B cell (primary cell): ENCODE data around the gene HMCN1. TPM values are rescaled to one million over a fixed set of nuclear protein-coding genes. Genes with fewer than 3 reads are reported as not detected.

Source experiments
- ATAC-seq: fragments of 200-7000 bp; cut with Tn5 transposase; one replicate; pipeline ENCODE4 v1.10.0; 2021; ENCODE audit warnings: low read depth, mild to moderate bottlenecking, moderate number of reproducible peaks, moderate library complexity
- CTCF ChIA-PET: fragments of 350-600 bp; sonication (Branson Sonifier 250); formaldehyde crosslinking; loops from one replicate; lab custom pipeline; 2021; ENCODE audit warnings: antibody characterized with exemption, inconsistent platforms; lab: Charles Lee
- POLR2A ChIA-PET: fragments of 350-600 bp; sonication (Branson Sonifier 250); formaldehyde crosslinking; loops from one replicate; lab custom pipeline; 2021; ENCODE audit warnings: antibody characterized with exemption; lab: Charles Lee
- DNase-seq: peaks from one replicate; pipeline ENCODE4 v3.0.0; 2013
- H2AFZ ChIP-seq: 2 replicates; pipeline ENCODE4 v1.6.1; 2012; ENCODE audit warnings: mild to moderate bottlenecking, low read depth, low read length; ENCODE audit not compliant: insufficient read depth, poor library complexity, severe bottlenecking
- H3K27ac ChIP-seq, 2 donors: 1 replicate in 1 of 2; 2 replicates in 1 of 2; pipeline ENCODE4 v1.5.1; 2012 to 2013; ENCODE audit warnings: low read length in 2 of 2, mild to moderate bottlenecking in 2 of 2, moderate library complexity in 1 of 2
- H3K27me3 ChIP-seq, 4 experiments: fragments of 200-600 bp in 1 of 4; sonication (generic) in 1 of 4; replicated peaks in 1 of 4; 1 replicate in 2 of 4; 2 replicates in 2 of 4; pipeline versions ENCODE4 v1.6.1 to v1.7.0; 2013 to 2016; ENCODE audit warnings: low read length in 3 of 4, mild to moderate bottlenecking in 2 of 4, mixed read lengths in 1 of 4, moderate library complexity in 1 of 4; ENCODE audit not compliant: insufficient read depth in 4 of 4, control insufficient read depth in 3 of 4; ENCODE audit errors: control extremely low read depth in 1 of 4
- H3K36me3 ChIP-seq, 2 experiments: replicated peaks in 1 of 2; 1 replicate in 1 of 2; 2 replicates in 1 of 2; pipeline versions ENCODE4 v1.6.1 to v1.7.1; 2013; ENCODE audit warnings: low read length in 1 of 2; ENCODE audit not compliant: insufficient read depth in 2 of 2, control insufficient read depth in 1 of 2; ENCODE audit errors: control extremely low read depth in 1 of 2, extremely low read depth in 1 of 2
- H3K4me1 ChIP-seq, 2 donors: fragments of 200-600 bp in 1 of 2; sonication (generic) in 1 of 2; 1 replicate in 1 of 2; 2 replicates in 1 of 2; pipeline versions ENCODE4 v1.5.1 to v1.6.1; 2013 to 2017; ENCODE audit warnings: low read length in 2 of 2; ENCODE audit not compliant: control insufficient read depth in 2 of 2, insufficient read depth in 2 of 2
- H3K4me2 ChIP-seq: replicated peaks from 2 replicates; pipeline ENCODE3; 2012; ENCODE audit warnings: mild to moderate bottlenecking, low read depth, low read length; ENCODE audit not compliant: poor library complexity, severe bottlenecking
- H3K4me3 ChIP-seq, 5 experiments: fragments of 200-600 bp in 1 of 5; sonication (generic) in 1 of 5; 1 replicate in 3 of 5; 2 replicates in 2 of 5; pipeline versions ENCODE4 v1.5.1 to v1.7.0; 2011 to 2016; ENCODE audit warnings: low read length in 4 of 5, mild to moderate bottlenecking in 4 of 5, low read depth in 2 of 5, control low read depth in 1 of 5, moderate library complexity in 1 of 5; ENCODE audit not compliant: insufficient read depth in 1 of 5; ENCODE audit errors: control extremely low read depth in 1 of 5, extremely low read depth in 1 of 5
- H3K79me2 ChIP-seq: fragments of 200-600 bp; sonication (generic); one replicate; pipeline ENCODE4 v1.6.0; 2016; ENCODE audit warnings: low read length; ENCODE audit not compliant: control insufficient read depth, insufficient read depth
- H3K9ac ChIP-seq: fragments of 200-600 bp; sonication (generic); 2 replicates; pipeline ENCODE4 v1.6.1; 2017; ENCODE audit warnings: mild to moderate bottlenecking, low read length, moderate library complexity
- H3K9me3 ChIP-seq, 3 donors: one replicate each; pipeline versions ENCODE4 v1.6.1 to v1.7.1; 2013; ENCODE audit warnings: low read length in 2 of 3; ENCODE audit not compliant: control insufficient read depth in 2 of 3, insufficient read depth in 1 of 3; ENCODE audit errors: control extremely low read depth in 1 of 3
- H4K20me1 ChIP-seq: 2 replicates; pipeline ENCODE4 v1.6.0; 2012; ENCODE audit warnings: mild to moderate bottlenecking, low read length; ENCODE audit not compliant: insufficient read depth, control insufficient read depth, poor library complexity, severe bottlenecking
- H3K27ac Mint-ChIP-seq: one replicate; pipeline ENCODE4 v1.8.0; 2021; ENCODE audit warnings: mixed read lengths
- H3K27me3 Mint-ChIP-seq: one replicate; pipeline ENCODE4 v1.8.0; 2021; ENCODE audit warnings: mixed read lengths
- H3K4me1 Mint-ChIP-seq: one replicate; pipeline ENCODE4 v1.8.0; 2021; ENCODE audit warnings: mixed read lengths
- H3K4me3 Mint-ChIP-seq: one replicate; pipeline ENCODE4 v1.8.0; 2021; ENCODE audit warnings: mixed read lengths
- H3K9me3 Mint-ChIP-seq: one replicate; pipeline ENCODE4 v1.8.0; 2022; ENCODE audit warnings: mixed read lengths; ENCODE audit not compliant: insufficient read depth
- EZH2 ChIP-seq: IDR thresholded peaks from 2 replicates; pipeline ENCODE4 v1.6.1; 2012; ENCODE audit warnings: borderline replicate concordance, low read depth, mild to moderate bottlenecking, moderate library complexity, low read length; ENCODE audit not compliant: insufficient read depth, poor library complexity, severe bottlenecking
- WGBS: methylation state at CpG from one replicate; pipeline ENCODE4 v1.1.5; 2013; ENCODE audit warnings: missing lambda C conversion rate; ENCODE audit not compliant: insufficient coverage; 5-methylcytosine and 5-hydroxymethylcytosine counted together
- intact Hi-C: fragments of 100-400 bp; cut with micrococcal nuclease; formaldehyde crosslinking; loops from one replicate; pipeline ENCODE4 v1.10.0; 2022
- polyA plus RNA-seq: library from polyadenylated mRNA; depleted of rRNA; stranded (reverse); fragments of >200 nt; gene quantifications from 2 replicates; pipeline ENCODE4 v1.2.3, GENCODE V29; 2012
- total RNA-seq, 2 donors: library from RNA; stranded (reverse); fragments of 120-200 nt in 1 of 2; gene quantifications; 1 replicate in 1 of 2; 2 replicates in 1 of 2; pipeline versions ENCODE4 v1.2.3 to v1.2.4, GENCODE V29; 2013 to 2022
- TF ChIP-seq, protein P1 (sequence below): fragments of 200-600 bp; IDR thresholded peaks from one replicate; pipeline ENCODE4 v1.8.0; 2022; ENCODE audit warnings: antibody characterized with exemption, mild to moderate bottlenecking

Gene HMCN1
- total and polyA plus RNA-seq, 2 donors (not counting 1 experiment from before 2014, with no cell fraction given), result not detected

- no peak overlapping the region for H3K4me3 Mint-ChIP-seq
- TF ChIP-seq EZH2, result no peak
- TF ChIP-seq, protein P1, sequence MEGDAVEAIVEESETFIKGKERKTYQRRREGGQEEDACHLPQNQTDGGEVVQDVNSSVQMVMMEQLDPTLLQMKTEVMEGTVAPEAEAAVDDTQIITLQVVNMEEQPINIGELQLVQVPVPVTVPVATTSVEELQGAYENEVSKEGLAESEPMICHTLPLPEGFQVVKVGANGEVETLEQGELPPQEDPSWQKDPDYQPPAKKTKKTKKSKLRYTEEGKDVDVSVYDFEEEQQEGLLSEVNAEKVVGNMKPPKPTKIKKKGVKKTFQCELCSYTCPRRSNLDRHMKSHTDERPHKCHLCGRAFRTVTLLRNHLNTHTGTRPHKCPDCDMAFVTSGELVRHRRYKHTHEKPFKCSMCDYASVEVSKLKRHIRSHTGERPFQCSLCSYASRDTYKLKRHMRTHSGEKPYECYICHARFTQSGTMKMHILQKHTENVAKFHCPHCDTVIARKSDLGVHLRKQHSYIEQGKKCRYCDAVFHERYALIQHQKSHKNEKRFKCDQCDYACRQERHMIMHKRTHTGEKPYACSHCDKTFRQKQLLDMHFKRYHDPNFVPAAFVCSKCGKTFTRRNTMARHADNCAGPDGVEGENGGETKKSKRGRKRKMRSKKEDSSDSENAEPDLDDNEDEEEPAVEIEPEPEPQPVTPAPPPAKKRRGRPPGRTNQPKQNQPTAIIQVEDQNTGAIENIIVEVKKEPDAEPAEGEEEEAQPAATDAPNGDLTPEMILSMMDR, result no peak
- H3K27me3 Mint-ChIP-seq, result peaks cover 5% of the 10 kb centered on the region
- no peak overlapping the region for H2AFZ ChIP-seq
- H3K4me2 ChIP-seq, result no peak overlapping the region
- peaks cover 8% of the 10 kb centered on the region for H3K4me1 Mint-ChIP-seq
- H3K36me3 ChIP-seq, result no peaks in the 10 kb centered on the region
- ATAC-seq (no peak), DNase-seq (no peak)
- POLR2A ChIA-PET, result no interaction called here
- intact Hi-C loops, result no loop called here
- no peak overlapping the region for H3K27ac ChIP-seq
- no peak overlapping the region for H3K27ac Mint-ChIP-seq
- peaks cover 0 to 4% (median 0%) of the 10 kb centered on the region in 4 experiments for H3K27me3 ChIP-seq
- H3K9me3 ChIP-seq, result no peaks in the 10 kb centered on the region
- H3K79me2 ChIP-seq, result no peaks in the 10 kb centered on the region
- CTCF ChIA-PET, result no interaction called here
- H3K9ac ChIP-seq, result no peak overlapping the region
- H3K4me3 ChIP-seq, result no peak overlapping the region
- H4K20me1 ChIP-seq, result no peaks in the 10 kb centered on the region
- H3K9me3 Mint-ChIP-seq, result no peaks in the 10 kb centered on the region
- 88% methylated on average over 4 of the region's 5 CpGs for WGBS
- H3K4me1 ChIP-seq, result peaks cover 0 to 4% of the 10 kb centered on the region in 2 donors
Observed at GRCh38 chr1:186187601-186188000, 453.4 kb downstream of the HMCN1 start.

GRCh38 chr1:186188004-186188539, 453.9 kb downstream of the HMCN1 start:
- H3K4me3 ChIP-seq, result no peak overlapping the region
- H3K79me2 ChIP-seq, result no peaks in the 10 kb centered on the region
- peaks cover 0 to 4% (median 0%) of the 10 kb centered on the region in 4 experiments for H3K27me3 ChIP-seq
- no peaks in the 10 kb centered on the region for H3K9me3 ChIP-seq
- no peaks in the 10 kb centered on the region for H4K20me1 ChIP-seq
- no peak overlapping the region for H3K27ac ChIP-seq
- no peak overlapping the region for H3K27ac Mint-ChIP-seq
- CTCF ChIA-PET, result no interaction called here
- H3K27me3 Mint-ChIP-seq, result peaks cover 5% of the 10 kb centered on the region
- peaks cover 0 to 4% of the 10 kb centered on the region in 2 donors for H3K4me1 ChIP-seq
- H3K9ac ChIP-seq, result no peak overlapping the region
- no peaks in the 10 kb centered on the region for H3K36me3 ChIP-seq
- ATAC-seq, result no peak
- no peaks in the 10 kb centered on the region for H3K9me3 Mint-ChIP-seq
- intact Hi-C loops, result no loop called here
- H3K4me2 ChIP-seq, result no peak overlapping the region
- no peak overlapping the region for H2AFZ ChIP-seq
- H3K4me3 Mint-ChIP-seq, result no peak overlapping the region
- no peak for TF ChIP-seq EZH2
- TF ChIP-seq, protein P1, result no peak
- H3K4me1 Mint-ChIP-seq, result peaks cover 8% of the 10 kb centered on the region
- POLR2A ChIA-PET, result no interaction called here
- no peak for DNase-seq
- 49% methylated on average over 3 of the region's 3 CpGs for WGBS
